ENCODE data around the gene COL5A2.

- TF ChIP-seq CTCF (conservative IDR thresholded peaks at IDR 0.05; ENCODE audit: low read length) (no peak), EZH2phosphoT487 (IDR thresholded peaks at IDR 0.05; ENCODE audit: borderline replicate concordance) (no peak)
These were observed 55.4 kb downstream of the COL5A2 start for GRCh38 chr2:189124175-189124574.
